Measurements from ENCODE around the gene PKLR.

DNA sequence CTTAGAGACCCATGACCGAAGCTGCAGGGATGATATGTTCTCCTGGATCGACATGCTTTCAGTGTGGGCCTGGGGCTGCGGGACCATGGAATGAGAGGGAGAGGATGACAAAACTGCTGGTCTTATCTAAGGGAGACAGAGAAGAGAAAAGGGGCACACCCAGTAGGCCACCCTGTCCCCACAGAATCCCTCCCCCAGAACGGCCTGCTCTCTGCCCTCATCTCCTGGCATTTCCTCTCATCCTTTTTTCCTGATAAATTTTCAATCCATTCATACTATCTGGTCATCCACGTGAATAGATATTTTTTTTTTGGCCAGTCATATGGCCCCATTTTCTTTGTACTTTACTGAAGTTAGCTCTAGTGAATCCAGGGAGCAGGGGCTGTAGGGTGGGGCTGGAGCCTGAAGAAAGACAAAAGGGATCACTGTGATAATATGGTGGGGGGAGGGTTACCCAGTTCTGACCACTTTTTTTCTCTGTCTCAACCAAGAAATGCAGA, at the start of gene PKLR:
- TF ChIP-seq EZH2 (IDR thresholded peaks at IDR 0.05; ENCODE audit: low read length, missing control alignments) (no peak), CTCF (conservative IDR thresholded peaks at IDR 0.05 in 1 of 2, IDR thresholded peaks at IDR 0.05 in 1 of 2; ENCODE audit: low read depth in 1 of 2, low read length in 2 of 2) (no peak)
